BJ (cell line): ENCODE results near the gene TTC21B. TPM values are rescaled to one million over a fixed set of nuclear protein-coding genes. Genes with fewer than 3 reads are reported as not detected.

Experiments
- CTCF ChIA-PET: fragments of 350-600 bp; formaldehyde crosslinking; extraction: SDS; loops from one replicate; lab custom pipeline; 2021; ENCODE audit warnings: antibody characterized with exemption, inconsistent platforms; lab: Yijun Ruan, JAX
- POLR2A ChIA-PET: fragments of 300-600 bp; sonication (Branson Sonifier 250); formaldehyde crosslinking; extraction: SDS; loops from one replicate; lab custom pipeline; 2021; ENCODE audit warnings: antibody characterized with exemption; lab: Charles Lee
- DNase-seq: peaks from one replicate; pipeline ENCODE4 v3.0.0-alpha.2; 2011; ENCODE audit warnings: low read depth
- H3K27me3 ChIP-seq: 2 replicates; pipeline ENCODE4 v1.6.0; 2011; ENCODE audit warnings: low read length; ENCODE audit not compliant: control insufficient read depth, insufficient read depth
- H3K36me3 ChIP-seq: 2 replicates; pipeline ENCODE4 v1.5.1; 2011; ENCODE audit warnings: low read length; ENCODE audit not compliant: control insufficient read depth, insufficient read depth
- H3K4me3 ChIP-seq: 2 replicates; pipeline ENCODE4 v1.5.1; 2011; ENCODE audit warnings: low read depth, mild to moderate bottlenecking, control low read depth, low read length
- polyA plus RNA-seq: library from polyadenylated mRNA; depleted of rRNA; stranded (reverse); fragments of >200 nt; gene quantifications from 2 replicates; pipeline ENCODE4 v1.2.3, GENCODE V29; 2011
- TF ChIP-seq, protein P1 (sequence below): IDR thresholded peaks from 2 replicates; pipeline ENCODE4 v1.5.1; 2011; ENCODE audit warnings: low read depth, mild to moderate bottlenecking, control low read depth, inconsistent platforms, low read length, moderate library complexity; ENCODE audit not compliant: insufficient read depth

The TTC21B gene
- polyA plus RNA-seq, 1 experiment, result 12.1 TPM

DNA sequence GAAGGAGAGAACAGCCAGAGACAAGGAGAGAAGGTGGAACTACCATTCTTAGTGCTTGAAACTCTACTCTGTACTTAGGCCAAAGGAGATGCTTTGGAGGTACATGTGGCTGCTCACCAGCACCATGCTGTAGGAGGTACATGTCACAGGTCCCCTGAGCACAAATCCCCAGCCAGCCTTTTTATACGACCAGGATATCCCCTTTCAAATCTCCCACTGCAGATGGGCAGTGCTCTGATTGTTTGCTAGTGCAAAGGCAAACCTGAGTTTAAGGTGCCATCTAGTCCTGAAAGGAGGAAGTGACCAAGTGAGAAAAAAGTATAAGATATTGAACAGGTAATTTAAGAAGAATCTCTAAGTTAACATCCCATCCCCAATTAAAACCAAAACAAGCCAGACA lies 17.1 kb upstream of the TTC21B start:
- Histone ChIP-seq H3K36me3 (no peaks in the 10 kb centered on the region), H3K4me3 (no peak overlapping the region), H3K27me3 (no peaks in the 10 kb centered on the region)
- DNase-seq, result no peak
- ChIA-PET POLR2A (no interaction called here), CTCF (interaction anchor here (1.3 kb wide), 1 partner anchor 15 kb away, joined by 5 read pairs; no protein-coding TSS in a partner anchor)
- TF ChIP-seq, protein P1, sequence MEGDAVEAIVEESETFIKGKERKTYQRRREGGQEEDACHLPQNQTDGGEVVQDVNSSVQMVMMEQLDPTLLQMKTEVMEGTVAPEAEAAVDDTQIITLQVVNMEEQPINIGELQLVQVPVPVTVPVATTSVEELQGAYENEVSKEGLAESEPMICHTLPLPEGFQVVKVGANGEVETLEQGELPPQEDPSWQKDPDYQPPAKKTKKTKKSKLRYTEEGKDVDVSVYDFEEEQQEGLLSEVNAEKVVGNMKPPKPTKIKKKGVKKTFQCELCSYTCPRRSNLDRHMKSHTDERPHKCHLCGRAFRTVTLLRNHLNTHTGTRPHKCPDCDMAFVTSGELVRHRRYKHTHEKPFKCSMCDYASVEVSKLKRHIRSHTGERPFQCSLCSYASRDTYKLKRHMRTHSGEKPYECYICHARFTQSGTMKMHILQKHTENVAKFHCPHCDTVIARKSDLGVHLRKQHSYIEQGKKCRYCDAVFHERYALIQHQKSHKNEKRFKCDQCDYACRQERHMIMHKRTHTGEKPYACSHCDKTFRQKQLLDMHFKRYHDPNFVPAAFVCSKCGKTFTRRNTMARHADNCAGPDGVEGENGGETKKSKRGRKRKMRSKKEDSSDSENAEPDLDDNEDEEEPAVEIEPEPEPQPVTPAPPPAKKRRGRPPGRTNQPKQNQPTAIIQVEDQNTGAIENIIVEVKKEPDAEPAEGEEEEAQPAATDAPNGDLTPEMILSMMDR, result no peak

DNA sequence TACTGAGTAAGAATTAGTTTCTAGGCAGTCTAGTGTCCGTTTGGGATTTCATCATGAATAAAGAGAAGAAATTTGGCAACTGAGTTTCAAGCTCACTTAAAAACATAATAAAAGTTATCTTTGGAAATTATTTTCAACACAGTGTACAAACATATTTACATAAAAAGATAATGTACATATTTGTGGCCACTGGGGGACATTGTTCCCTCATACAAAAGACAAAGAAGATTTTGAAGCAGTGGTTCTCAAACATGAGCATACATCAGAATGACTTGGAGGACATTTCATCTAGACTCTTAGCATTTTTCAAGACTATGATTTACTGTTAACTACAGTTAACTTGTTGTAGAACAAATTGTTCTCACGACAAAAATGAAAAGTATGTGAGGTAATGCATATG lies 15.7 kb upstream of the TTC21B start:
- no peak for DNase-seq
- POLR2A ChIA-PET, result no interaction called here

DNA sequence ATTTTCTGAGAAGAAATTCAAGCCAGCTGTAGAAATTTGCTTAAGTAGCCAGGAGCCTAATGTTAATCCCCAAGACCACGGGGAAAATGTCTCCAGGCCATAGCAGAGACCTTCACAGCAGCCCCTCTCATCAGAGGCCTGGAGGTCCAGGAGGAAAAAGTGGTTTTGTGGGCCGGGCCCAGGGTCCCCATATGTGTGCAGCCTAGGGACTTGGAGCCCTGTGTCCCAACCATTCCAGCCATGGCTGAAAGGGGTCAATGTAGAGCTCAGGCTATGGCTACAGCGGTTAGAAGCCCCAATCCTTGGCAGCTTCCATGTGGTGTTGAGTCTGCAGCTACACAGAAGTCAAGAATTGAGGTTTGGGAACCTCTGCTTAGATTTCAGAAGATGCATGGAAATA lies 14.2 kb upstream of the TTC21B start:
- ChIA-PET POLR2A (no interaction called here), CTCF (interaction anchor here (1.1 kb wide), 1 partner anchor 13 kb away, joined by 5 read pairs; no protein-coding TSS in a partner anchor)
- TF ChIP-seq, protein P1, result no peak
- DNase-seq, result no peak
- Histone ChIP-seq H3K27me3 (no peaks in the 10 kb centered on the region), H3K4me3 (no peak overlapping the region), H3K36me3 (no peaks in the 10 kb centered on the region)

More for the DNA sequence above, 15.7 kb upstream of the TTC21B start:
- CTCF ChIA-PET, result no interaction called here
- H3K36me3 ChIP-seq, result no peaks in the 10 kb centered on the region
- H3K27me3 ChIP-seq, result no peaks in the 10 kb centered on the region
- no peak overlapping the region for H3K4me3 ChIP-seq
- TF ChIP-seq, protein P1, result no peak

DNA sequence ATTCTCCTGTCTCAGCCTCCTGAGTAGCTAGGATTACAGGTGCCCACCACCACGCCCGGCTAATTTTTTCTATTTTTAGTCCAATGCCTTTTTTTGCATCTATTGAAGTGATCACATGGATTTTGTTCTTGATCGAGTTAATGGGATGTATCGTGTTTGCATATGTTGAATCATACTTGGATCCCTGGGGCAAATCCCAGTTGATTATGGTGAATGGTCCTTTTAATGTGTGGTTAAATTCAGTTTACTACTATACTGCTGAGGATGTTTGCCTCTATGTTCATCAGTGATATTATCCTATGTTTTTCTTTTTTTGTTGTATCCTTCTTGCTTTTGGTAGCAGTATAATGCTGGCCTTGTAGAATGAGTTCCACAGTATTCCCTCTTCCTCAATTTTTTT lies 8.2 kb upstream of the TTC21B start:
- POLR2A ChIA-PET, result interaction anchor here (0.6 kb wide), 1 partner anchor 272 kb away, joined by 5 read pairs; no protein-coding TSS in a partner anchor
- no peaks in the 10 kb centered on the region for H3K27me3 ChIP-seq
- CTCF ChIA-PET, result no interaction called here
- H3K36me3 ChIP-seq, result no peaks in the 10 kb centered on the region
- no peak for DNase-seq
- TF ChIP-seq, protein P1, result no peak
- H3K4me3 ChIP-seq, result no peak overlapping the region

DNA sequence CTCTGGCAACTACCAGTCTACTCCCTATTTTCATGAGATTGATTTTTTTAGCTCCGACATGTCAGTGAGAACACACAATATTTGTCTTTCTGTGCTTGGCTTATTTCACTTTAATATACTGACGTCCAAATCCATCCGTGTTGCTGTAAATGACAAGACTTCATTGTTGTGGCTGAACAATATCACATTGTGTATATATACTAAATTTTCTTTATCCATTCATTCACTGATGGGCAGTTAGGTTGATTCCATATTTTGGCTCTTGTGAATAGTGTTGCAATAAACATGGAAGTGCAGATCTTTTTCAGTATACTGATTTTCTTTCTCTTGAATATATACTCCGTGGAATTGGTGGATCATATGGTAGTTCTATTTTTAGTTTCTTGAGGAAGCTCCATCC lies 5.8 kb upstream of the TTC21B start:
- no peaks in the 10 kb centered on the region for H3K36me3 ChIP-seq
- H3K4me3 ChIP-seq, result no peak overlapping the region
- H3K27me3 ChIP-seq, result no peaks in the 10 kb centered on the region
- ChIA-PET POLR2A (interaction anchor here (0.6 kb wide), 1 partner anchor 197 kb away, joined by 3 read pairs; no protein-coding TSS in a partner anchor), CTCF (no interaction called here)
- DNase-seq, result no peak
- TF ChIP-seq, protein P1, result no peak
